Measurements from ENCODE around the gene ITPRID1.

DNA sequence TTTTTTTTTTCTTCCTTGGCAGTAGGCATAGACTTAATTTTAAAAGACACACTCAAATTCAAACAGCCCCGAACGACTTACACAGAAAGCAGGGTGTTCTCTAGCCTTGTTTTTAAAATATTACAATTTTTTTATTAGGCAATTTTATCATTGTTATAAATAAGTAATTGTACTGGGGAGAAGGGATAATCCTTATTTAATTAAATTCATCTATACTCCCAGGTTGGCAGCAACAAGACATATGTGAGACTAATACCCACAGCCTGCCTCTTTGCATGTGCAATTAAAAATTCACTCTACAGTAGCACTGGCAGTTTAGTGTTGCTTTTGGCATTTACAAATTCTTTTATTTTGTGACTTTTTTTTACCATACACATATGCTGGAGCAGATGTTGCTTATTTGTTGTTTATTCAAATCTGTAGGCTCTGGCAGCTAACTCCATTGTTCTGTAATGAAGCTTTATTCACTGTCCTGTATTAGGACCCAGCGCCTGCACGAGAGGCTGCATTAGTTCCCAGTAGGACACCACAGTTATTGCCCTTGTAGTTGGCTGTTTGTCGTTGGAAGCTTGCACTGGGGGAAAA, 88.2 kb downstream of the ITPRID1 start:
- TF ChIP-seq, protein P1, sequence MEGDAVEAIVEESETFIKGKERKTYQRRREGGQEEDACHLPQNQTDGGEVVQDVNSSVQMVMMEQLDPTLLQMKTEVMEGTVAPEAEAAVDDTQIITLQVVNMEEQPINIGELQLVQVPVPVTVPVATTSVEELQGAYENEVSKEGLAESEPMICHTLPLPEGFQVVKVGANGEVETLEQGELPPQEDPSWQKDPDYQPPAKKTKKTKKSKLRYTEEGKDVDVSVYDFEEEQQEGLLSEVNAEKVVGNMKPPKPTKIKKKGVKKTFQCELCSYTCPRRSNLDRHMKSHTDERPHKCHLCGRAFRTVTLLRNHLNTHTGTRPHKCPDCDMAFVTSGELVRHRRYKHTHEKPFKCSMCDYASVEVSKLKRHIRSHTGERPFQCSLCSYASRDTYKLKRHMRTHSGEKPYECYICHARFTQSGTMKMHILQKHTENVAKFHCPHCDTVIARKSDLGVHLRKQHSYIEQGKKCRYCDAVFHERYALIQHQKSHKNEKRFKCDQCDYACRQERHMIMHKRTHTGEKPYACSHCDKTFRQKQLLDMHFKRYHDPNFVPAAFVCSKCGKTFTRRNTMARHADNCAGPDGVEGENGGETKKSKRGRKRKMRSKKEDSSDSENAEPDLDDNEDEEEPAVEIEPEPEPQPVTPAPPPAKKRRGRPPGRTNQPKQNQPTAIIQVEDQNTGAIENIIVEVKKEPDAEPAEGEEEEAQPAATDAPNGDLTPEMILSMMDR (IDR thresholded peaks at IDR 0.05; ENCODE audit: low read depth, low read length): no peak
- no peak for TF ChIP-seq EZH2phosphoT487 (IDR thresholded peaks at IDR 0.05; ENCODE audit: low read depth)

All from OCI-LY3 (cell line).